Measurements from ENCODE around the gene ZYG11A. TPM values are rescaled to one million over a fixed set of nuclear protein-coding genes. Genes with fewer than 3 reads are reported as not detected.

The ZYG11A gene
- total RNA-seq, 4 donors from 2014 or later: not detected

- Histone ChIP-seq H3K4me1 (peaks cover 0 to 13% (median 0%) of the 10 kb centered on the region in 4 donors), H3K27me3 (no peaks in the 10 kb centered on the region), H3K9me3 (no peaks in the 10 kb centered on the region), H3K36me3 (peaks cover 0 to 57% (median 0%) of the 10 kb centered on the region in 3 donors), H3K4me3 (no peak overlapping the region), H3K27ac (no peak overlapping the region)
- TF ChIP-seq EP300 (IDR thresholded peaks at IDR 0.05) (no peak), CTCF (IDR thresholded peaks at IDR 0.05) (no peak), POLR2A (IDR thresholded peaks at IDR 0.05) (no peak)
- 91 to 93% methylated on average over 9 of the region's 9 CpGs for WGBS, 2 donors
- DNase-seq (ENCODE audit: low spot score in 2 of 2): no peak
These were observed 64.7 kb downstream of the ZYG11A start for GRCh38 chr1:52907068-52907811.

- Histone ChIP-seq H3K27ac (no peak overlapping the region), H3K4me1 (peaks cover 0 to 13% (median 0%) of the 10 kb centered on the region in 4 donors), H3K9me3 (no peaks in the 10 kb centered on the region), H3K4me3 (no peak overlapping the region), H3K36me3 (peaks cover 0 to 57% (median 0%) of the 10 kb centered on the region in 3 donors), H3K27me3 (no peaks in the 10 kb centered on the region)
- DNase-seq (ENCODE audit: low spot score in 2 of 2): no peak
- WGBS, 2 donors: 92 to 95% methylated on average over 10 of the region's 10 CpGs
- TF ChIP-seq CTCF (IDR thresholded peaks at IDR 0.05) (no peak), POLR2A (IDR thresholded peaks at IDR 0.05) (no peak), EP300 (IDR thresholded peaks at IDR 0.05) (no peak)
These were observed 65.2 kb downstream of the ZYG11A start for GRCh38 chr1:52907812-52908153.

GRCh38 chr1:52911541-52911940 lies 69.0 kb downstream of the ZYG11A start:
- WGBS, 2 donors: 90 to 92% methylated on average over 5 to 10 of the region's 10 CpGs
- Histone ChIP-seq H3K27ac (no peak overlapping the region), H3K4me1 (peaks cover 0 to 20% (median 0%) of the 10 kb centered on the region in 4 donors), H3K27me3 (no peaks in the 10 kb centered on the region), H3K36me3 (peaks cover 0 to 43% (median 0%) of the 10 kb centered on the region in 3 donors), H3K9me3 (no peaks in the 10 kb centered on the region), H3K4me3 (no peak overlapping the region)
- no peak for DNase-seq (ENCODE audit: low spot score in 2 of 2)
- TF ChIP-seq EP300 (IDR thresholded peaks at IDR 0.05) (no peak), POLR2A (IDR thresholded peaks at IDR 0.05) (no peak), CTCF (IDR thresholded peaks at IDR 0.05) (no peak)

- Histone ChIP-seq H3K36me3 (peaks cover 0 to 33% (median 0%) of the 10 kb centered on the region in 3 donors), H3K9me3 (no peaks in the 10 kb centered on the region), H3K4me3 (no peak overlapping the region), H3K27ac (no peak overlapping the region), H3K4me1 (peaks cover 0 to 21% (median 0%) of the 10 kb centered on the region in 4 donors), H3K27me3 (no peaks in the 10 kb centered on the region)
- DNase-seq (ENCODE audit: low spot score in 2 of 2): no peak
- 77 to 79% methylated on average over 3 of the region's 3 CpGs for WGBS, 2 donors
- TF ChIP-seq EP300 (IDR thresholded peaks at IDR 0.05) (no peak), POLR2A (IDR thresholded peaks at IDR 0.05) (no peak)
These were observed 70.5 kb downstream of the ZYG11A start for GRCh38 chr1:52913014-52913413.

- peaks cover 0 to 30% (median 0%) of the 10 kb centered on the region in 3 donors for H3K36me3 ChIP-seq
- no peaks in the 10 kb centered on the region for H3K27me3 ChIP-seq
- no peaks in the 10 kb centered on the region for H3K9me3 ChIP-seq
- H3K27ac ChIP-seq: no peak overlapping the region
- H3K4me1 ChIP-seq: peaks cover 0 to 21% (median 0%) of the 10 kb centered on the region in 4 donors
- no peak overlapping the region for H3K4me3 ChIP-seq
- 62 to 63% methylated on average over 8 of the region's 8 CpGs for WGBS, 2 donors
- TF ChIP-seq EP300 (IDR thresholded peaks at IDR 0.05) (no peak), CTCF (IDR thresholded peaks at IDR 0.05) (no peak), POLR2A (IDR thresholded peaks at IDR 0.05) (no peak)
- no peak for DNase-seq (ENCODE audit: low spot score in 2 of 2)
These were observed 71.0 kb downstream of the ZYG11A start for GRCh38 chr1:52913537-52913936.
